Measurements from ENCODE around the gene CYB5D1.
"Not testable (repeated sequence)": the region's sequence is repeated elsewhere in the genome, so short reads cannot be mapped to it uniquely, and the experiment has no call there.

CYB5D1 gene

GRCh38 chr17:7857713-7858521 lies at the start of gene CYB5D1:
CYB5D1 (plus strand) TSS chr17:7858003; CDS start chr17:7858135, 132 bp downstream.
- DNase-seq (ENCODE audit: low read depth in 2 of 2), result peak; percentile 80 to 84

GRCh38 chr17:7809086-7809790 lies 48.6 kb upstream of the CYB5D1 start:
- DNase-seq (ENCODE audit: low read depth in 2 of 2), result no peak

- DNase-seq (ENCODE audit: low read depth in 2 of 2), result not testable (repeated sequence)
Observed at GRCh38 chr17:7809791-7810343, 47.9 kb upstream of the CYB5D1 start.

- DNase-seq (ENCODE audit: low read depth in 2 of 2), result no peak
Observed at GRCh38 chr17:7811251-7811650, 46.6 kb upstream of the CYB5D1 start.

- no peak for DNase-seq (ENCODE audit: low read depth in 2 of 2)
Observed at GRCh38 chr17:7814969-7815368, 42.8 kb upstream of the CYB5D1 start.

GRCh38 chr17:7816926-7817642 lies 40.7 kb upstream of the CYB5D1 start:
- no peak for DNase-seq (ENCODE audit: low read depth in 2 of 2)

- no peak for DNase-seq (ENCODE audit: low read depth in 2 of 2)
Observed at GRCh38 chr17:7817643-7817964, 40.2 kb upstream of the CYB5D1 start.

GRCh38 chr17:7818026-7818425 lies 39.8 kb upstream of the CYB5D1 start:
- no peak for DNase-seq (ENCODE audit: low read depth in 2 of 2)

- DNase-seq (ENCODE audit: low read depth in 2 of 2), result no peak
Observed at GRCh38 chr17:7818746-7819645, 38.8 kb upstream of the CYB5D1 start.

- no peak for DNase-seq (ENCODE audit: low read depth in 2 of 2)
Observed at GRCh38 chr17:7820231-7820630, 37.6 kb upstream of the CYB5D1 start.

- DNase-seq (ENCODE audit: low read depth in 2 of 2), result no peak
Observed at GRCh38 chr17:7822126-7822525, 35.7 kb upstream of the CYB5D1 start.

GRCh38 chr17:7823581-7824001 lies 34.2 kb upstream of the CYB5D1 start:
- no peak for DNase-seq (ENCODE audit: low read depth in 2 of 2)

- DNase-seq (ENCODE audit: low read depth in 2 of 2), result no peak
Observed at GRCh38 chr17:7824021-7824924, 33.5 kb upstream of the CYB5D1 start.

GRCh38 chr17:7825206-7825990 lies 32.4 kb upstream of the CYB5D1 start:
- DNase-seq (ENCODE audit: low read depth in 2 of 2), result no peak

GRCh38 chr17:7830616-7831015 lies 27.2 kb upstream of the CYB5D1 start:
- DNase-seq (ENCODE audit: low read depth in 2 of 2), result no peak

GRCh38 chr17:7831233-7831632 lies 26.6 kb upstream of the CYB5D1 start:
- no peak for DNase-seq (ENCODE audit: low read depth in 2 of 2)

GRCh38 chr17:7832431-7832830 lies 25.4 kb upstream of the CYB5D1 start:
- no peak for DNase-seq (ENCODE audit: low read depth in 2 of 2)

- no peak for DNase-seq (ENCODE audit: low read depth in 2 of 2)
Observed at GRCh38 chr17:7833011-7833794, 24.6 kb upstream of the CYB5D1 start.
